Sigmoid colon (tissue), 7 donors: ENCODE data around the gene SLC47A2. TPM values are rescaled to one million over a fixed set of nuclear protein-coding genes. Genes with fewer than 3 reads are reported as not detected.

Experiments
- DNase-seq: peaks from one replicate; pipeline ENCODE4 v3.0.0-alpha.2; 2019
- H3K27ac ChIP-seq, 4 donors: fragments of 200-600 bp; sonication (generic); one replicate each; pipeline ENCODE4 v1.5.1; 2016 to 2019; ENCODE audit warnings: mild to moderate bottlenecking in 1 of 4
- H3K27me3 ChIP-seq, 3 donors: fragments of 200-600 bp; sonication (generic); one replicate each; pipeline ENCODE4 v1.5.1; 2019; ENCODE audit warnings: mild to moderate bottlenecking in 1 of 3
- H3K36me3 ChIP-seq, 4 donors: fragments of 200-600 bp; sonication (generic); one replicate each; pipeline ENCODE4 v1.5.1; 2016 to 2019
- H3K4me1 ChIP-seq, 4 donors: fragments of 200-600 bp; sonication (generic); one replicate each; pipeline ENCODE4 v1.5.1; 2017 to 2019
- H3K4me3 ChIP-seq, 4 donors: fragments of 200-600 bp; sonication (generic); one replicate each; pipeline ENCODE4 v1.5.1; 2017 to 2019; ENCODE audit warnings: mild to moderate bottlenecking in 2 of 4, moderate library complexity in 1 of 4
- H3K9me3 ChIP-seq, 4 donors: fragments of 200-600 bp in 3 of 4; sonication (generic) in 3 of 4; one replicate each; pipeline versions ENCODE4 v1.5.1 to v1.6.1; 2013 to 2019
- CTCF ChIP-seq, 4 experiments: fragments of 450-650 bp in 3 of 4; fragments of 200-600 bp in 1 of 4; IDR thresholded peaks; one replicate each; pipeline ENCODE4 v1.5.1; 2016 to 2019; ENCODE audit warnings: antibody characterized with exemption in 4 of 4, mild to moderate bottlenecking in 3 of 4, moderate library complexity in 2 of 4
- EP300 ChIP-seq, 4 donors: sonication (generic); formaldehyde crosslinking; IDR thresholded peaks; one replicate each; pipeline ENCODE4 v1.6.1; 2017; ENCODE audit warnings: antibody characterized with exemption in 4 of 4
- POLR2A ChIP-seq, 2 donors: fragments of 450-650 bp; IDR thresholded peaks; one replicate each; pipeline ENCODE4 v1.6.1; 2016; ENCODE audit warnings: antibody characterized with exemption in 2 of 2, mild to moderate bottlenecking in 2 of 2, moderate library complexity in 2 of 2
- POLR2AphosphoS5 ChIP-seq, 4 donors: sonication (generic); formaldehyde crosslinking; IDR thresholded peaks; one replicate each; pipeline ENCODE4 v1.6.1; 2017; ENCODE audit warnings: antibody characterized with exemption in 4 of 4
- WGBS, 2 donors: extraction: QIAGEN DNeasy Blood & Tissue Kit; methylation state at CpG; one replicate each; pipeline ENCODE4 v1.1.7; 2013; 5-methylcytosine and 5-hydroxymethylcytosine counted together
- intact Hi-C: fragments of 100-400 bp; cut with DNase I; formaldehyde crosslinking; loops from one replicate; pipeline ENCODE4 v1.15.1; 2023
- polyA plus RNA-seq, 3 donors: library from polyadenylated mRNA; stranded (reverse); fragments of 200-250 nt; gene quantifications; one replicate each; pipeline ENCODE4 v1.2.3, GENCODE V29; 2013
- total RNA-seq, 4 donors: library from RNA; depleted of rRNA; stranded (reverse); fragments of >200 nt; gene quantifications; one replicate each; pipeline ENCODE4 v1.1.0, GENCODE V29; 2016
- donor health status: healthy with polysubstance abuse.
- donor health status: Bipolar disorder and iron deficiency.
- donor health status: healthy.

The SLC47A2 gene
- total and polyA plus RNA-seq, 7 donors, result 0.35 to 0.60 (median 0.46) TPM; not detected in 4

- Histone ChIP-seq H3K27me3 (no peaks in the 10 kb centered on the region), H3K4me3 (no peak overlapping the region), H3K9me3 (no peaks in the 10 kb centered on the region), H3K36me3 (no peaks in the 10 kb centered on the region), H3K27ac (no peak overlapping the region), H3K4me1 (peaks cover 0 to 31% (median 22%) of the 10 kb centered on the region in 4 donors)
- 84 to 89% methylated on average over 5 of the region's 5 CpGs for WGBS, 2 donors
- TF ChIP-seq EP300 (IDR thresholded peaks at IDR 0.05) (no peak), POLR2AphosphoS5 (IDR thresholded peaks at IDR 0.05) (no peak), CTCF (IDR thresholded peaks at IDR 0.05) (no peak), POLR2A (IDR thresholded peaks at IDR 0.05) (no peak)
- intact Hi-C loops, result loop anchor here (5.0 kb wide), 2 partner anchors 67 to 112 kb away; partner anchors contain the start of gene SLC47A1
- no peak for DNase-seq
These were observed 71.7 kb downstream of the SLC47A2 start for GRCh38 chr17:19644493-19645210.

DNA sequence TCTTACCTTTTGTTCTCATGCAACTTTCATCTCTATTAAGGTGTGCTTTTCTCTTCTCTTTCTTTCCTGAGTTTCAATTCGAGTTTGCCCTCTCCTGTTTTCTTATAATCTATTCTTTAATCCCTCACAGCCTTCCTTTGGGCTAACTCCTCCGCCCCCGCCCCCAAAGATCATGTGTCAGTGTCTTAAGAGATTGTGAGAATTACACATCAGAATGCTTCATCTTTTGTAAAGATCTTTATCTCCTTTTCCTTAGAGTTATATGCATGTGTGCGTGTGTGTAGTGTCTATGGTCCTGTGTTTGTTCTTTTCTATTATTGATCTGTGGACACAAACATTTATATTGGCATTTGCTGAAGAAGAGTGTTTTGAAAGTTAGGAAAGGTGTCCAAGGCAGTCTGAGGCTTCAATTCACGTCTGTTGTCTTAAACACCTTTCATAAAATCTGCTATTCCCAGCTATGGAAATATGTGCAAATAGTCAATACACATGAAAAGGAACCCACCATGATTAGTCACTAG lies 74.0 kb downstream of the SLC47A2 start:
- Histone ChIP-seq H3K9me3 (no peaks in the 10 kb centered on the region), H3K4me1 (peaks cover 0 to 19% (median 16%) of the 10 kb centered on the region in 4 donors), H3K27me3 (no peaks in the 10 kb centered on the region), H3K36me3 (no peaks in the 10 kb centered on the region), H3K27ac (no peak overlapping the region), H3K4me3 (no peak overlapping the region)
- no peak for TF ChIP-seq POLR2AphosphoS5 (IDR thresholded peaks at IDR 0.05)
- no peak for TF ChIP-seq POLR2A (IDR thresholded peaks at IDR 0.05)
- no peak for TF ChIP-seq EP300 (IDR thresholded peaks at IDR 0.05)
- no peak for TF ChIP-seq CTCF (IDR thresholded peaks at IDR 0.05)
- intact Hi-C loops, result no loop called here
- no peak for DNase-seq
- 57 to 68% methylated on average over 5 of the region's 5 CpGs for WGBS, 2 donors

DNA sequence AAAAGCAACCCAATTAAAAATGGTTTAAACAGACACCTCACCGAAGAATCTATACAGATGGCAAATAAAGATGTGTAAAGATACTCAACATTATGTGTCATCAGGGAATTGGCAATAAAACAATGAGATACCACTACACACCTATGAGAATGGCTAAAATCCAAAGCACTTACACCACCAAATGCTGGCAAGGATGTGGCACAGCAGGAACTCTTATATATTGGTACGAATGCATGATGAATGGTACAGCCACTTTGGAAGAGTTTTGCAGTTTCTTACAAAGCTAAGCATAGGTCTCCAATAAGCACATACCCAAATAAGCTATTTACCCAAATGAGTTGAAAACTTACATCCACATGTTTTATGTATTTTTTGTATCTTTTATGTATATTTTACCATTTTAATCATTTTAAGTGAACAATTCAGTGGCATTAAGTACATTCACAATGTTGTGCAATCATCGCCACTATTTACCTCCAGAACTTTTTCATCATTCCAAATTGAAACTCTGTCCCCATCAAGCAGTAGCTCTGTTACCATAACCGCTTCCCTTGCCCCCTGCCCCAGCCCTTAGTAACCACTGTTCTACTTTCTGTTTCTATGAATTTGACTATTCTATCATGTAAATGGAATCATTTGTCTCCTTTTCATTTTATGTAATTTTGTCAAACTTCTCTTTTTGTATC lies 74.6 kb downstream of the SLC47A2 start:
- Histone ChIP-seq H3K4me1 (peaks cover 0 to 13% (median 10%) of the 10 kb centered on the region in 4 donors), H3K27ac (no peak overlapping the region), H3K27me3 (no peaks in the 10 kb centered on the region), H3K4me3 (no peak overlapping the region), H3K36me3 (no peaks in the 10 kb centered on the region), H3K9me3 (no peaks in the 10 kb centered on the region)
- DNase-seq, result no peak
- intact Hi-C loops, result loop anchor here (2.0 kb wide), 1 partner anchor 15 kb away; no protein-coding TSS in a partner anchor
- 65 to 81% methylated on average over 4 of the region's 4 CpGs for WGBS, 2 donors
- TF ChIP-seq CTCF (IDR thresholded peaks at IDR 0.05), result no peak
- TF ChIP-seq POLR2A (IDR thresholded peaks at IDR 0.05), result no peak
- TF ChIP-seq POLR2AphosphoS5 (IDR thresholded peaks at IDR 0.05), result no peak
- no peak for TF ChIP-seq EP300 (IDR thresholded peaks at IDR 0.05)

- Histone ChIP-seq H3K36me3 (no peaks in the 10 kb centered on the region), H3K27ac (no peak overlapping the region), H3K27me3 (no peaks in the 10 kb centered on the region), H3K9me3 (no peaks in the 10 kb centered on the region), H3K4me3 (no peak overlapping the region), H3K4me1 (no peaks in the 10 kb centered on the region)
- WGBS, 2 donors, result 25 to 73% methylated on average over 2 of the region's 2 CpGs
- intact Hi-C loops, result no loop called here
- DNase-seq, result no peak
- TF ChIP-seq POLR2A (IDR thresholded peaks at IDR 0.05) (no peak), EP300 (IDR thresholded peaks at IDR 0.05) (no peak), CTCF (IDR thresholded peaks at IDR 0.05) (no peak), POLR2AphosphoS5 (IDR thresholded peaks at IDR 0.05) (no peak)
These were observed 84.5 kb downstream of the SLC47A2 start for GRCh38 chr17:19631905-19632304.
